GM12801 (cell line): ENCODE results near the gene DSE.

ENCODE experiments used
- TF ChIP-seq, protein P1 (sequence below): IDR thresholded peaks from one replicate; pipeline ENCODE4 v1.5.1; 2011; ENCODE audit warnings: control low read depth; ENCODE audit not compliant: insufficient read length; ENCODE audit errors: extremely low read depth

Gene DSE

DNA sequence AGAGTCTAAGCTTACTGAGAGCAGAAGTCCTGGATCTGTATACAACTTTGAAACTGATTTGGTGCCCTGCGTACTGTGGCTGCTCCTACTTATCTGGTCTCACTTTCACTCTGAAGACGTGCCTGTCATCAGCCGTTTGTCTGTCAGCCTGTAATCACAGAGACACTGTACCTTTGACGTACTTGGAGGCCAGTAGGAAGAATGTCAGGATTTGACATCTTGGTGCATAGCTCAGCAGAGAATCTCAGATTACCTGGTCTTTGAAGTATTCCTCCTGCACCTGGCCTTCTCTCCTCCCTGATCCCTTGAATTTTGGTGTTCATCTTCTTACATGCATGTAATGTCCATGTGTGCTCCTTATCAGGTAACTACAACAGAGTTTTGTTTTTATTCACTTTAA lies 37.7 kb downstream of the DSE start:
- TF ChIP-seq, protein P1, sequence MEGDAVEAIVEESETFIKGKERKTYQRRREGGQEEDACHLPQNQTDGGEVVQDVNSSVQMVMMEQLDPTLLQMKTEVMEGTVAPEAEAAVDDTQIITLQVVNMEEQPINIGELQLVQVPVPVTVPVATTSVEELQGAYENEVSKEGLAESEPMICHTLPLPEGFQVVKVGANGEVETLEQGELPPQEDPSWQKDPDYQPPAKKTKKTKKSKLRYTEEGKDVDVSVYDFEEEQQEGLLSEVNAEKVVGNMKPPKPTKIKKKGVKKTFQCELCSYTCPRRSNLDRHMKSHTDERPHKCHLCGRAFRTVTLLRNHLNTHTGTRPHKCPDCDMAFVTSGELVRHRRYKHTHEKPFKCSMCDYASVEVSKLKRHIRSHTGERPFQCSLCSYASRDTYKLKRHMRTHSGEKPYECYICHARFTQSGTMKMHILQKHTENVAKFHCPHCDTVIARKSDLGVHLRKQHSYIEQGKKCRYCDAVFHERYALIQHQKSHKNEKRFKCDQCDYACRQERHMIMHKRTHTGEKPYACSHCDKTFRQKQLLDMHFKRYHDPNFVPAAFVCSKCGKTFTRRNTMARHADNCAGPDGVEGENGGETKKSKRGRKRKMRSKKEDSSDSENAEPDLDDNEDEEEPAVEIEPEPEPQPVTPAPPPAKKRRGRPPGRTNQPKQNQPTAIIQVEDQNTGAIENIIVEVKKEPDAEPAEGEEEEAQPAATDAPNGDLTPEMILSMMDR: no peak

DNA sequence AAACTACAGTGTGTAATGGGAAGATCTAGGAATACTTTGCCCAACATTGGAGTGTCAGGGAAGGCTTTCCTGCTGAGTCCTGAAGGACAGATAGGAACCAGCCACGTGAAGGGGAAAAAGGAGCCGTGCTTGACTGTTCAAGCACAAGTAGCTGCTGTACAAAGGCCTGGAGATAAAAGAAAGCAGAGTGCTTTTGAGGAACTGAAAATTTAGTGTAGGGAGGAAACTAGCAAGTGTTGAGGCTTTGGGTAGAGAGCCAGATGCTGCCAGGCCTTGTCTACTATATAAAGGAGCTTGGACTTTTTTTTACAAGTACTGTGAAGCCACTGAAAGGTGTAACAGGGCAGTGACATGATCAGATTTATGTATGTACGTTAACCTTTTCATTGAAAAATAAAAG lies 39.0 kb downstream of the DSE start:
- TF ChIP-seq, protein P1: no peak

DNA sequence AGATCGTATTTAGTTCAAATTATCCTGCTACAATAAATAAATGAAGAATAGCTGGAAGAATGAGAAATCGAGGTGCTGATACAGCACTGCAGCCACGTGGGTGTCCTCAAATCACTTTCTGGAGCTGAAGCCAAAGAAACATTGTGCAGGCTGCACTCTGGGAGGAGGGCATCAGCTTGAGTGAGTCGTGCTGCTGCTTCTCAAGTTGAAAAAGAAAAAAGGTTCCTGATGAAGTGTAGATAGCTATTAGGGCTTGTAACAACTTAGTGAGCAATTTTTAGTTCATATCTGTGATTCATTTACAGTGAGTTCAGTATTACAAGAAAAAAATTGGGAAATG lies 40.5 kb downstream of the DSE start:
- TF ChIP-seq, protein P1: no peak

DNA sequence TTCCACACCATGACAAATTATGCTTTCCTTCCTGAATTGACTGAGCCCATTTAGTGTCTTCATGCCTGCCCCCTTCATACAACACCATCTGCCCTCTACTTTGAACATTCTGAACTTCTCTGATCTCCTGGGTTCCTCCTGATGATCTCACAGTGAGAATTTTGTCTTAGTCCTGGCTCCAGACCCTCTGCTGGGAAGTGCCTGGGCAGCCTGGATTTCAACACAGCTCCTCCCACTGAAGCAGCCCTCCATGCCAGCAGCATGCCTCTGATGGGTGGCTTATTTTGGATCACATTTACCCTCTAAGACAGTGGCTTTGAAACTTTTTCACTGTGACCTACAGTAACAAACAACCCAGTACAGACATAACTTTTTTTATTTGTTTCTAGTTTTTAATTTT lies 41.5 kb downstream of the DSE start:
- TF ChIP-seq, protein P1: no peak

DNA sequence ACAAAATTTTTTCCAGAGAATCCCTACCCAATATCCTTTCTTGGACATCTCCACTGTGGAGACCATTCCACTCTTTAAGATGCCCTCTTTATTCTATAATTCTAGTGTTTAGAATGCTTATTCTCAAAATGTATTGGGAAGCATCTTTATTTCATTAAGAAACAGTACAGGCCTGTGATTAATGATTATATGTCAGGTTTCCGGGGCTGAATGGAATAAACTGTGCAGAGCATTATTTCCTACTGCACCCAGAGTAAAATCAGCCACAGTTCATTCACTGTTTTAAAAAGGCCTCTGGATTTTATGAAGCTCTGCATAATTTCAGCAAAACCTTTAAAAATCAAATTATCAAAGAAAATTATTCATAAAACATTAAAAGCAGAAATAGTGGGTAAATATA lies 42.6 kb downstream of the DSE start:
- TF ChIP-seq, protein P1: no peak

DNA sequence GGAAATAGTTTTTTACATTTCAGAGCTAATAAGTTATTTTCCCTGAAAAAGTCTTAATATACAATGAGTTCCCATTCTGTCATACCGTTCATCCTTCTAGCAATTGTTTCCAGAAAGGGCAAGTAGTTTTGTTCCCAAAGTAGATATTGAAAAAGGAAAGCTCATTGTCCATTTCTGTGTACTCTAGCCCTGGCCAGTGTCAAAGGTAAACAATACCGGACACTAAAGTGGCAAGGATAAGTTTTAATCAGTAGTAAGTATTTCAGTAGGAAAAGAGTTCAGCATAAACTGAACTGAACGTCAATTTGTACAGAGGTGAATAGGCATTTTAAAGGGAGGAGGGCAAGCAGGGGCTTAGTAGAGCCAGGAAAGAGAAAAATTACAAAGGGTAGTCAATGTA lies 46.9 kb downstream of the DSE start:
- TF ChIP-seq, protein P1: no peak

DNA sequence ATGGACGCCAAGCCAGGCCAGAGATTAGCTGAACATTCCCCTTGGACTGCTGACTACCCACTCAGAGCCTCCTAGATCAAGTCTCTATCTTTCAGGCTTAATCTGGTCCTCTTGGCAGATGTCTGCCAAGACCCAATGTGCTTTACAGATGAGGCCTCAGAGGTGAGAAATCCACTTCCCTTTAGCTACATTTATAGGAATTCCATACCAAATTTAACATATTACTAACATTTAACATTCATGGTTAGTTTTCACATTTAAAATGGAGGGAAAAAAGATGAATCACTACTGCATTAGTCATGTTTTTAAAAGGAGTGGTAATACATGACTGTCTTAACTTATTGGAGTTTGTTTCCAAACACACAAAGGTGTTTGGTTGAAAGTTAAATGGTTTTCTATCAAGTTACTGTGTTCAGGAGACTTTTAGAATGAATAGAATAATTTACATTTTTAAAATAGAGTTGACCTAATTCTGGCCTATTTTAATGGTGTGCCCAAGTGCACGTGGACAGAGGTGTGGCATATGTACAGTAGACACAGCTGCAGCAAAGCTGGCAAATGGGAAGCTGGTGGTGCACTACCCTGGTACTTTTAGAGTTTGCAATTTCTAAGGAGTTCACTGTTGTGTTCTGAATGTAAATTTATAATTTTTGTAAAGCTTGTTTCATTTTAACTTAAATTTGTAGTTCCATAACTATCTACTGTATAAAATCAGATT lies 48.5 kb downstream of the DSE start:
- TF ChIP-seq, protein P1: no peak
